COLO668 (cell line): ENCODE data around the gene JAK1.
"Not testable (repeated sequence)": the region's sequence is repeated elsewhere in the genome, so short reads cannot be mapped to it uniquely, and the experiment has no call there.

Source experiments
- DNase-seq: peaks from one replicate; lab custom pipeline; 2025; ENCODE audit not compliant: unreplicated experiment; lab: John Stamatoyannopoulos, UW

The JAK1 gene

GRCh38 chr1:64950284-64950809 is 16.0 kb downstream of the JAK1 start:
- DNase-seq: no peak

DNA sequence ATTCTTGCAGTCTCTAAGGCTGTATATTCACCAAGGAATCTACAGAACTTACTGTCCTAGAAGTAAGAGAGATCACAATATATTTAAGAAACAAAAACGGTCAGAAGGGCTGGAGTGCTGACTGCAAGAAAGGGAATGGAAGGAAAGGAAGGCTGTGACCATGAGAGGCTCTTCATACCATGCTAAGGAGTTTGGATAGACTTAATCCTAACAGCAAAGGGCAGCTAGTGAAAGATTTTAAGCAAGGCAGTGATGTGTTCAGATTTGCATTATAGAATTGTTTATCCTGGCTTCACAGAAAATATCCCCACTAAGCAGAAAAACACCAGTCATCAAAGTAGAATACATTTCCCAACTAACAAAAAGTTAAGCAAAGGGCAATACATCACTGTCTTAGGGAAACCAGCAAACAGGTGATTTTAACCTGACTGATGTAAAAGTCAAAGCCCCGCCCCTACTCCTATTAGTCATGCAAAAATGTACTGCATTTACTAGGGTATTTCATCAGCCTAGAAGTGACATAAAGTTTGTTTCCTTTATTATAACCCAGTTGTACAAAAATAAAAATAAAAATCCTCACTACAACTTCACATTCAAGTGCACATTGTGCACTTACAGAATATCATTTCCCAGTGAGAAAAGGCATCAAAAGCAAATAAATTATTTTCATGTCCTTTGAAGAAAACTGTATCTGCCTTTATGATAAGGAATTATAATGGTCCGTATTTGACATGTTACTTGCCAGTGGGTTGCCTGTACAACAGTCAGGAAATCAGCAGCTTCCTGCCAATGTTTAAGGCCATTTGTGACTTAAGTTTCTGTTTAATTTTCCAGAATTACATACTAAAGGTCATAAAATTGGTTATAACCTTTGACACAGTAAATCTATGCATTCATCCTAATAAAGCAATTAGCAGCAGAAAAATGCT is 17.2 kb downstream of the JAK1 start:
- no peak for DNase-seq

DNA sequence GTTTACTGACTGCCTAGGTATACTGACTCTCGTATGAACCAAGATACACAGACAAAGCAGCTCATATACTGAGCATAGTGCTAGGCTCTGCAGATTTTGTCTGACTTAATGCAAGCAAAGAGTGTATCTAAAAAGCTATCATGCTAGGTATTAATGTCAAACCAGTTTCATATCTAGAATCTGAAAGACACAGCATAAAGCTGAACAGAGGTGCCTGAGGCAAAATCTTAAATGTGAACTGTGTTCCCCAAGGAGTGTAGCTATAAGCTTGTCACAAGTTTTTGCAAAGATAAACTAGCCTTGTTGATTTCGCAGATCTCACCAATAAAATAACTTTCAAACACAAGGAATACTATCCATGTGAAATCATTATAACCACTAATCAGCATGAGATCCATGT is 18.1 kb downstream of the JAK1 start:
- no peak for DNase-seq

- no peak for DNase-seq
Measured at GRCh38 chr1:64946916-64947315, 19.4 kb downstream of the JAK1 start.

- DNase-seq: no peak
Measured at GRCh38 chr1:64944913-64945312, 21.4 kb downstream of the JAK1 start.

DNA sequence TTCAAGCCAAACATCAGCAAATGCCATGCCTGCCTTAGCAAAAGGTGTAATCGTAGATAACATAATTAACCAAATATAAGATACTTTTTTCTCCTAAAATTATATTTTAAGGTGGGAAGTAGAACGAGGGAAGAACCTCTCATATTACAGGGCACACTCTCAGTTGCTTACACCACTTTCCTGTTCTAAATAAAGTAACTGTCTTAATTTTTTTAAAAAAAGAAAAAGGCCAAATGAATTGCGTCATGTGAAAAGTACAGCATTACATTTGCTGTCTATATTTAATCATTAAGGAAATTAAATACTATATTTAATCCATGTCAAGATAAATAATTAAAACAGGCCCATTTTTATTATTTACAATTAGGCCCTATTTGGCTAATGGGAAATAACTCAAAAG is 23.7 kb downstream of the JAK1 start:
- no peak for DNase-seq

- DNase-seq: no peak
Measured at GRCh38 chr1:64942118-64942517, 24.2 kb downstream of the JAK1 start.

GRCh38 chr1:64941461-64942117 is 24.8 kb downstream of the JAK1 start:
- no peak for DNase-seq

- no peak for DNase-seq
Measured at GRCh38 chr1:64940025-64940424, 26.3 kb downstream of the JAK1 start.

DNA sequence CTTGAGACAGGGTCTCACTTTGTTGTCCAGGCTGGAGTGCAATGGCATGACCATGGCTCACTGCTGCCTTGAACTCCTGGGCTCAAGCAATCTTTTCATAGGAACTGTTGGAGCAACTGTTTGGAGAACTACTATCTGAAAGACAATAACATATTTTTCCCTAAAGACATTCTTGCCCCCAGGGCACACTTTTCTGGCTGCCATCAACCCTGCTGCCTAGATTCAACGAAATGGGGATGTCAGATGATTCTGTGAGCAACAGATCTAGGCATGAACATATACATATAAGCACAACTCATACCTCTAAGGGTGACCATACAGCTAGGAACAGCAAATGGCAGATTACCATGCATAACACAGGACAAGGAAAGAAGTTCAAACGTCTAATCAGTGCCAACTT is 27.4 kb downstream of the JAK1 start:
- no peak for DNase-seq

GRCh38 chr1:64936956-64937355 is 29.4 kb downstream of the JAK1 start:
- no peak for DNase-seq

DNA sequence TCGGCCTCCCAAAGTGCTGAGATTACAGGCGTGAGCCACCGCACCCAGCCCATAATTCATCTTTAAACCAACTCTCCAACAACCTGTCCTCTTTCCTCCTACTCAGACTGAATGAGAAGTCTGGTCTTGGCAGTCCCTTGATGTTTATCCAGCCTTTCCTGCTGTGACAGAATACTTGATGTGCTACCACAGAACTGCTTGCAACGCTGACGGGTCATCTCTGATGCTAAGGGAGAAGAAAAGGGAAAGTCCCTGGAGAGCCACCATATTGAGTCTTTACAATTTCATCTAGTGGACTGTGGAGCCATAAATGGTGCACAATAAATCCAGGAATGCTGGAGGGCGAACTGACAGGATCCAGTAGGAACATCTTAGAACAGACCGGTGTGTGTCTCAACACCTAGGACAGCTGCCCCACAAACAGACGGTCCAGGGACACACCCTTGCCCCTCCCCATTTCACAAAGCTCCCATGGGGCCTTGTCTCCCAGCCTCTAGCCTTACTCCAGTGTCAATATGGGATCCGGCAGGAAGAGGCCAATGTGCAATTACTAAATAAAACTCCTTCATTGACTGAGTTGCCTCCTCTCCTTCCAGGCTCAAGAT is 30.7 kb downstream of the JAK1 start:
- DNase-seq: no peak

- no peak for DNase-seq
Measured at GRCh38 chr1:64934878-64935275, 31.5 kb downstream of the JAK1 start.

- DNase-seq: no peak
Measured at GRCh38 chr1:64934115-64934877, 32.1 kb downstream of the JAK1 start.

DNA sequence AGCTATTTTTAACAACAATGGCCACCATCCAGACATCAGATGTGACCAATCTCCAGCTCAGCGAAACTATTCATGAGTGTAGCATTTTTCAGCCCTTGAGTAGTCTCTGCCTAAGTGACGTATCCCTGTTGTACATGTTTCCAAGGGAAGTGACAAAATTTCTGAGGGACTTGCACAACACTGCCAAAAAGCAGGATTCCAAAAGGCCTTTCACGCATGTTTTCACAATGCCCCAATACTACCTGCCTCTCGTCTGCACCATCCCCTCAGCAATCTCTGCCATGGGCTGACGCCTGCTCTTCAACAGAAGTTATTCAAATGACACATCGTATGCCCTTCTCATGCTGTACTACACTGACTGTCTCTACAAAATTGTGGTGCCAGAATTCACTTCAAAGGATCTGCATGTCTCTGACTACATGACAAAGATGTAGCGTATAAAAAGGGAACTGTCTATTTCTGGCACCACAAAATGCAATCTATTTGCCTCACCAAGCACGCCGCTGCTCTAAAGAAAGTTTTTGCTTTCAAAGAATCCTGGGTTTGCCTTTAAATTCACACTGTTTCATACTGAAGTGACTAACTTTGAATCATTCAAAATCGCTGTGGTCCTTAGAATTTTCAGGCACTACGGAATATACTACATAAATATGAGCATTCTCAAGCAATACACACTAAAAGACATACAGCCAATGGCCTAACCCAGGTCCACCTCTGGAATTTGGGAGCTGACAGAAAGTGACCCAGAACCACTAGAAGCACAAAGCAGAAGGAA is 32.9 kb downstream of the JAK1 start:
- no peak for DNase-seq

DNA sequence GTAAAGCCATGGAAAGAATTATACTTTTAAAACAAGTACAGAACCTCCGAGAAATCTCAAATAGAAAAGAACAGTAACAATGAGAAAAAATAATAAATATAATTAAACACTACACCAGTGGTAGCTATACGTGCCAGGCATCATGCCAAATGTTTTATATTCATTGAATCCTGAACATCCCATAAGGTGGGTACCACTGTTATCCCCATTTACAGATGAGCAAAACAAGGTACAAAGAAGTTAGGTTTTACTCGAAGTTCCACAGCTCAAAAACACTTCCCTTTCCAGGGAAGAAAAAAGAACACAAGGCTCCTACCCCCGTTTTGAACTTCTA is 33.4 kb downstream of the JAK1 start:
- no peak for DNase-seq

DNA sequence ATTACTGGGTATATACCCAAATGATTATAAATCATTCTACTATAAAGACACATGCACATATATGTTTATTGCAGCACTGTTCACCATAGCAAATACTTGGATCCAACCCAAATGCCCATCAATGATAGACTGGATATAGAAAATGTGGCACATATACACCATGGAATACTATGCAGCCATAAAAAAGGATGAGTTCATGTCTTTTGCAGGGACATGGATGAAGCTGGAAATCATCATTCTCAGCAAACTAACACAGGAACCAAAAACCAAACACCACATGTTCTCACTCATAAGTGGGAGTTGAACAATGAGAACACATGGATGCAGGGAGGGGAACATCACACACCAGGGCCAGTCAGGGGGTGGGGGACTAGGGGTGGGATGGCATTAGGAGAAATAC is 35.7 kb downstream of the JAK1 start:
- not testable (repeated sequence) for DNase-seq

- no peak for DNase-seq
Measured at GRCh38 chr1:64929221-64929620, 37.1 kb downstream of the JAK1 start.

- DNase-seq: no peak
Measured at GRCh38 chr1:64928325-64928724, 38.0 kb downstream of the JAK1 start.

DNA sequence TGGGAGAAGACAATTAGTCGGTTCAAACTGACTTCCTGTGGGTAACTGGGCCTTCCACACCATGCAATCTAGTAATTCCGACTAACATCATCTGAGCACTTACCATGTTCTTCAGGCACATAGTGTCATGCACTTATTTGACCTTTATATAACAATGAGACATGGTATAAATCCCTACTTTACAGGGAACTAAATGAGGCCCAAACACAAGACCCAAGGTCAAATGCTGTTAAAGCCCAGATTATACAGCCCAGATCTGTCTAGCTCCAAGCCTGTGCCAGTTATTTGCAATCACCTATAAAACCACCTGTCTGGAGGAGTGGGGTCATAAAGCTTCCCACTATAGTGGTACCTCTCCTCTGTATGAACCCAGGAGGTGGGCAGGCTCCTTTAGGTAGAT is 40.8 kb downstream of the JAK1 start:
- DNase-seq: no peak
